HL-60/S4 treated with phorbol 12-myristate 13-acetate at 8.2 ng/mL for 4 days and 3 days (cell line): ENCODE data around the gene BMF.

Experiments
- in situ Hi-C: fragments of 300-500 bp; cut with MboI; formaldehyde crosslinking; loops from 2 replicates; pipeline ENCODE4 v1.15.0; 2022; ENCODE audit warnings: low sequenced_read_pairs

BMF gene

GRCh38 chr15:40069178-40070165, 39.2 kb downstream of the BMF start:
- in situ Hi-C loops = no loop called here

DNA sequence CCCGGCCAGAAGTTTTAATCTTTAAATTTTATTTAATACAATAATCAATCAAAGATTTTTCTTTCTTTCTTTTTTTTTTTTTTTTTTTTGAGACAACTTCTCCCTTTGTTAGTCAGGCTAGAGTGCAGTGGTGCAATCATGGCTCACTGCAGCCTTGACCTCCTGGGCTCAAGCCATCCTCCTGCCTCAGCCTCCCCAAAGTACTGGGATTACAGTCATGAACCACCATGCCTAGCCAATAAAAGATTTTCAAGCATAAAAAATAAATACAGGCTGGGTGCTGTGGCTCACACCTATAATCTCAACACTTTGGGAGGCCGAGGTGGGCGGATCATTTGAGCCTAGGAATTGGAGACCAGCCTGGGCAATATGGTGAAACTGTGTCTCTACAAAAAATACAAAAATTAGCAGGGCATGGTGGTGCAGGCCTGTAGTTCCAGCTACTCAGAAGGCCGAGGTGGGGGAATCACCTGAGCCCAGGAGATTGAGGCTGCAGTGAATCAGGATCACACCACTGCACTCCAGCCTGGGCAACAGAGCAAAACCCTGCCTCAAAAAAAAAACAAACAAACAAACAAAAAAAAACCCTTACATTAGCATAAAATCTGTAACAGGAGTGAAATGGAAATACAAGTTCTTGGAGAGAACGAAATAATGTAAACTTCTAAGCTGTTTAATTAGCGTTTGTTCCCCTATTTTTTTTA, 40.6 kb downstream of the BMF start:
- in situ Hi-C loops = no loop called here

DNA sequence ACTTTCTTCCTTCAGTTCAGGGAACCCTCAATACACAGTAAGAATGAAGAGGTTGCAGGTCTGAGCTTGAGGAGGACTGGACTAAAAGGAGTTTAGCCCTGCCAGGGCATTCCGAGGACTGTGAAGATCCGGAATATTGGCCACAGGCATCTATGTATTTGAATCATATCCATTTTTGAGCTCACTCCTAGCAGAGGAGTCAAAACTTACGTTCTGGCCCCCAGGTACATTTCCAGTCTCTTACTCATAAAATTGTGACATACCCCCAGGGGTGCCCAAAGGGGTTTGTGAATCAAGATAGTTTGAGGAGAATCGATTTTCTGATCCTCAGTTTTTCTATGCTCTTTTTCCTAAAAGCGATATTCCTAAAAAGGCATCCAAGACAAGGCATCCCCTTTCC, 42.1 kb downstream of the BMF start:
- in situ Hi-C loops = no loop called here

GRCh38 chr15:40065166-40065565, 43.5 kb downstream of the BMF start:
- in situ Hi-C loops = no loop called here

GRCh38 chr15:40064231-40064894, 44.3 kb downstream of the BMF start:
- in situ Hi-C loops = no loop called here

DNA sequence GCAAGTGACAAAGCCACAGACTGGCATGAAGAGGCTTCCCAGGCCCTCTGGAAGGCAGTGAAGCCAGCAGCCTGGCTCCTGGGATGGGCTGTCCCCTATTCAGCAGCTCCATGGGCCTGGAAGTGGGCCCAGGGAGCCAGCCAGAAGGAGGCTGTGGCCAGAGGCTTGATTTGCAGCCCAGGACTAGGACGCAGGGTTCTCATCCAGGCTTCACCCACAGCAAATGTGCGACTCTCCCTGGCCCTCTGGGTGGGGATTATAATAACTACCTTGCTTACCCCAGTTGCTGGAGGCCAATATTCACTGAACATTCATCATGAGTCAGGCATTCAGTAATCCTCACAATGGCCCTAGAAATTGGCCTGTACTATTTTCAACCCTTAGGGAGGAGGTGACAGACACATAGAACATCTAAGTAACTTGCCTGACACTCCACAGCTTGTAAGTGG, 45.1 kb downstream of the BMF start:
- in situ Hi-C loops = no loop called here

GRCh38 chr15:40062816-40063562, 45.7 kb downstream of the BMF start:
- in situ Hi-C loops = no loop called here

GRCh38 chr15:40061212-40061901, 47.3 kb downstream of the BMF start:
- in situ Hi-C loops = no loop called here

DNA sequence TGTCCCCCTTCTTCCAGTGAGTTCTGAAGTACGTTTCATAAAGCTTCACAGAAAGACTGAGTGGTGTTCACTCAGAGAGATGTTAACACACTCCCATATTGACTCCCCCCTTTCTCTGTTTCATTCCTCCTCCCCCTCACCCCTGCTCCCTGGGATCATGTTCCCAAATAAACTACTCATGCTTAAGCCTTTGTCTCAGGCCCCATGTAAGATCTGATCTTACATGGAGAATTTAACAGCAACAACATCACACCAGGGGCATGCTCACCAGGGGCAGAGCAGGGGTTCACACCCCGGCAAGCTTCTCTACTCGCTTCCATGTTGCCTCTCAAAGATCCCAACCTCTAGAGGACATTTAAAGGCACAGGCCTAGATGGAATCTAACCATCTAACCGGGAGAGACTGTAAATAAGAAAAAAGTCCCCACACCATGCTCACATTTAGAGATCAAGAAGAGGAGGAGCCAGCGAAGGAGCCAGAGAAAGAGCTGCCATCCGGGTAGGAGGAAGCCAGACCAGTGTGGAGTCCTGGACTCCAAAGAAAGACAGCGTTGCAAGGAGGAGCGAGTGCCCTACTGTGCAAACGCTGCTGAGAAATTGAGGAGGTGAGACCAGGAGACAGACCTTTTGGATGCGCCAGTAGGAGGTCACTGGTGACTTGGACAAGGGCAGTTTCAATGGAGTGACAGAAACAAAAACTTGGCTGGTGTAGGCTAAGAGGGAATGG, 48.3 kb downstream of the BMF start:
- in situ Hi-C loops = no loop called here

DNA sequence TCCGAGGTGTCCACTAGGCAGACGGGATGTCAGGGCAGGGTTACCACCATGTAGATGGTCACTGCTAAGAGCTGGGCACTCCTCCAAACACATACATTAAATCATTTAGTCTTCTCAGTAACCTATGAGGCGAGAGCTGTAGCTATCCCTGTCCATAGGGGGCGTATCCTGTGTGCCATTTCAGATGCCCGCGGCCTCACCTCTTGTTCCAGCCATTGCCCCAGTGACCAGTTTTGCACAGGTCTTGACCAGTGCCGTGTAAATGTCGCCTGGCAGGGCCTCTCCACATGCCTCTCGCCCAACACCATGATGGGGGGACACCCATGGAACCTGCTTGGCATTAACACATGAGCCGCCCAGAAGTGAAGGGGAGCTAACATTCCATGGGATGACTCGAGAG, 48.9 kb downstream of the BMF start:
- in situ Hi-C loops = no loop called here

DNA sequence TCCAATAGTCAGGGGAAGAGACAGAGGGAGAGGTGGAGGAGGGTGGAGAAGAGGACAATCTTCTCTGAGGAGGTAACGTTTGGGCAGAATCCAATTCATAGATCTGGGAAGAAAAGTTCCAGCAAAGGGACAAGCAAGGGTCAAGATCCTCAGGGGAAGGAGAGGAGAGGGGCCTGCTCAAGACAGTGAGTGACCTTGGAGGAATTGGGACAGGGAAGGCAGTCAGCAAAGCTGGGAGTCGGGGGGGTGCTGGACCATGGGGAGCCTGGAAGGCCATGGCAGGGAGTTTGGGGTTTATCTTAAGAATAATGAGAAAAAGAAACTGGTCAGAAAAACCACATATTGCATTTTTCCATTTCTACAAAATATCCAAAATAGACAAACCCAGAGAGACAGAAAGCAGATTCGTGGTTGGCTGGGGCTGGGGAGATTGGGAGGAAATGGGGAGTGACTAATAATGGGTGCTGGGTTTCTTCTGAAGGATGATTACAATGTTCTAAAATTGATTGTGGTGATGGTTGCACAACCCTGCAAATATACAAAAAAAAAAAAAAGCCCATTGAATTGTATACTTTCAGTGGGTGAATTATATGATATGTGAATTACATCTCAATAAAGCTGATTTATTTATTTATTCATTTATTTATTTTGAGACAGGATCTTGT, 50.1 kb downstream of the BMF start:
- in situ Hi-C loops = no loop called here

DNA sequence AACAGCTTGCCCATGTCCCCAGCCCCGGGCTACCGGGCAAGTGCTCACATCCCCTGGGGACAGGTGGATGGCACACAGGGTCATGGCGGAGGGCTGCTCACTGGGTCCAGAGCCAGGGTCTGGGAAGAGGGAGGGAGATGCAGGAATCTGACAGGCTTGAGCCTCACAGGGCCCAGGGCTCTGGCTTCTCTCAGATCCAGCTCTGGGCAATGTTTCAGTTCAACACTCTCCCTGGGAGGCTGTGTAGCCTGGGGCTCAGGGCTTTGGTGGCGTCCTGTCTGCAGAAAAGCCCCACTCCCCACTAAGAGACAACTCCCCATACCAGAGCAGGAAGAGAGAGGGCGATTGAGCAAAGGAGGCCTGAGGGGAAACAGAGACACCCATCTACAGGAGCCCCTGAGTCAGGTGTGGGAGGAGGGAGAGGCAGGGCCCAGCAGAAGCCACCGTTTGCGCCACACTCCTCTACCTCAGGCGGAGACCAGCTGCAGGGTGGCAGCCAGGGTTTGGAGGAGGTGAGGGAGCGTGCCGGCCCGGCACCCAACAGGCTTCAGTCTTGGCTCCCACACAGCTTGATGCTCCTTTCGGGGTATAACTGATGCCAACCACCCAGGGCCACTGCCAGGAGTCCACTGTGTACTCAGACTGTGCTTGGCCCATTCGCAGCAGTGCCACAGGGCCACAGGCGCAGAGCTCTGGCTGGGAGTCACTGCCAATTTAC, 52.9 kb downstream of the BMF start:
- in situ Hi-C loops = no loop called here

- in situ Hi-C loops = no loop called here
These were observed 53.7 kb downstream of the BMF start for GRCh38 chr15:40054855-40055575.

- in situ Hi-C loops = no loop called here
These were observed 54.1 kb downstream of the BMF start for GRCh38 chr15:40054605-40054854.

DNA sequence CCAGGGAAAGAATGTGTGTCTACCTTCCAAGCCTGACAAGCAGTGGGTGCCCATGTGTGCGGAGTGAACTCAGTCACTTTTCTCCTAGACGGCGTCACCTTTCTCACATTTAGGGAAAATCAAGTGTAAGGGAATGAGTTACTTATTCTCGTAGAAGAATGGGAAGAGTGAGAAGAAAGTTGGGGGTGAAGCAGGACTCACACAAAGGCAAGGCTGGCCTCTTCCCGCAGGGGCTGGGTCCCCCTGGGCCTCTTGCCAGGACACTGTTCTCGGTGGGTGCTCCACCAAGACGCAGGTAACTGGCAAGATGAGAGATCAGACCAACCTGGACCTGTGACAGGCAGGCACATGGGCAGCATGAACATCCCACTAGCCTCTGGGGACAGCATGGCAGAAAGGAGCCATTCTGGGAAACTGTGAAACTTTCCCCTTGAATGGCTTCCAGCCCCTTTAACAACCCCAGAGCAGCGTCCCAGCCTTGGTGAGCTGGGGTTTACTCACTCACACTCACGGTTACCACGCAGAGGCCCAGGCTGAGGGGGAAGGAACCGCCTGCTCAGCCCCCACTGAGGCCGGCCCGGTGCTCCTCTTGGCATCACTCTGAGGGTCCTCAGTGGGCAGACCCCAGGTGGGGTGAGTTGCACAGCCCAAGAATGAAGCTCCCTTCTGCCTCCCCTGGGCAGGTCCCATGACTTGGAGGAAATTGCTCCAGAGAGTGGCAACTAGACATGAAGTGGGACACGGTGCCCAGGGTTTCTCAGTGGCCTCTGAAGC, 54.7 kb downstream of the BMF start:
- in situ Hi-C loops = no loop called here

- in situ Hi-C loops = no loop called here
These were observed 55.4 kb downstream of the BMF start for GRCh38 chr15:40053079-40053830.

DNA sequence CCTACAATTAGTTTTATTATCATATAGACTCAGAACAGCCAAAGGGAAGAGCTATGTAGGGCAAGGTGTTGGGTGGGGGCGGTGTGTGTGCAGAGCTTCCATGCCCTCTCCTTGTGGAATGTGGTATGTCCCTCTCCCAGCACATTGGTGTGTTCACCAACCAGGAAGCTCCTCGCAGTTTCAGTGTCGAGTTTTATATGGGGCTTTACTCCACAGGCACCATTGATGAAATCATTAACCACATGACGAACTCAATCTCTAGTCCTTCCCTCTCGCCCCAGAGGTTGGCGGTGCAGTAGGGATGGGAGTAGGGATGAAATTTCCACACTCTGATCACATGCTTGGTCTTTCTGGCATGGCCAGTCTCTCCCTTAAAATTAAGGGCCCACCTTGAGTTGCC, 56.1 kb downstream of the BMF start:
- in situ Hi-C loops = no loop called here
